Measurements from ENCODE around the gene RTL10. TPM values are rescaled to one million over a fixed set of nuclear protein-coding genes. Genes with fewer than 3 reads are reported as not detected.

Gene RTL10
- polyA plus RNA-seq, 1 donor (not counting 4 experiments of a cell fraction or from before 2014, with no cell fraction given), result 12.9 TPM

DNA sequence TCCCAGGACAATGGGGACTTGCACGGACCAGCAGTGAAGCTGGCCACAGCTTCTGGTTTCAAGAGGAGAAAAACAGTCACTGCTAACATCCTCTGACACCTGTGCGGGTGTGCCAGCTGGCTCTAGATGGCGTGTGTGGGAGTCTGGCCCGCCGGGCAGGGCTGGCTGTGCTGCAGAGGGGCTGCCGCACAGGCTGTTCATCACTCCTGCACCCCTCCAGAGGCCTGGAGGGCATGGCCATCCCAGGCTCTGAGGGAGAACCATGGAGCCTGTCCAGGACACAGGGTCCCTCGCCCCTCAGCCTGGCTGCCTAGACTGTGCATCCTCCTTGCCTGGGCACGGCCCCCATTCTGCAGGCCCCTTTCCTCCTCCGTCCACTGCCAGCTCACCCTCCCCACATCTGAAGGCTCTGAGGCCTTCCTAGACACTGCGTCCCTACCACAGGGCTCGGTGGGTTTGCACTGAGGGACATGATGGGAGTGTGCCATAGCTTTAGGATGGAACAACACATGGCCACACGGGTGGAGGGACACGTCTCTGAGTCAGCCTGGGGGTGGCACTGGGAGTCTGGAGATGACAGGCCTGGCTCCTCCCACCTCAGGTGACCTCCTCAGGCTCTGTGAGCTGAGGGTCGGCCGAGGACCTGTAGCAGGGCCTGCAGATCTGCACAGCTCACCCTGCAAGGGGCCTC, 42.1 kb upstream of the RTL10 start:
- Histone ChIP-seq H2AFZ (ENCODE audit: control insufficient read depth, low read length) (no peak overlapping the region), H3K27me3 (ENCODE audit: control insufficient read depth, extremely low read depth, insufficient read depth, low read length) (no peaks in the 10 kb centered on the region), H3K79me2 (ENCODE audit: control insufficient read depth, insufficient read depth, low read length) (no peaks in the 10 kb centered on the region), H3K4me2 (ENCODE audit: control insufficient read depth, extremely low read depth, insufficient read depth, low read depth, low read length) (no peak overlapping the region), H3K9me1 (ENCODE audit: control insufficient read depth, extremely low read depth, insufficient read depth, low read length) (no peaks in the 10 kb centered on the region), H3K9ac (ENCODE audit: control insufficient read depth, extremely low read depth, insufficient read depth, low read length) (no peak overlapping the region), H4K20me1 (ENCODE audit: control insufficient read depth, extremely low read depth, insufficient read depth, low read length) (no peaks in the 10 kb centered on the region), H3K9me3 (ENCODE audit: control insufficient read depth, low read depth, low read length) (no peaks in the 10 kb centered on the region), H3K4me1 (ENCODE audit: control insufficient read depth, extremely low read depth, insufficient read depth, low read length) (peaks cover 11% of the 10 kb centered on the region), H3K36me3 (ENCODE audit: control insufficient read depth in 2 of 2, extremely low read depth in 1 of 2, insufficient read depth in 2 of 2, low read length in 2 of 2) (peaks cover 0 to 1% of the 10 kb centered on the region in 2 experiments), H3K4me3 (ENCODE audit: control insufficient read depth in 2 of 3, extremely low read depth in 1 of 3, insufficient read depth in 2 of 3, low read depth in 1 of 3, low read length in 3 of 3) (no peak overlapping the region), H3K27ac (ENCODE audit: control insufficient read depth, insufficient read depth, low read length) (no peak overlapping the region)
- dilution Hi-C loops (cut with MboI; ENCODE audit: extremely low pct_ligation_motif_present, low sequenced_read_pairs), result no loop called here
- no peak for DNase-seq (ENCODE audit: low read depth, low spot score)
- TF ChIP-seq, protein P1, sequence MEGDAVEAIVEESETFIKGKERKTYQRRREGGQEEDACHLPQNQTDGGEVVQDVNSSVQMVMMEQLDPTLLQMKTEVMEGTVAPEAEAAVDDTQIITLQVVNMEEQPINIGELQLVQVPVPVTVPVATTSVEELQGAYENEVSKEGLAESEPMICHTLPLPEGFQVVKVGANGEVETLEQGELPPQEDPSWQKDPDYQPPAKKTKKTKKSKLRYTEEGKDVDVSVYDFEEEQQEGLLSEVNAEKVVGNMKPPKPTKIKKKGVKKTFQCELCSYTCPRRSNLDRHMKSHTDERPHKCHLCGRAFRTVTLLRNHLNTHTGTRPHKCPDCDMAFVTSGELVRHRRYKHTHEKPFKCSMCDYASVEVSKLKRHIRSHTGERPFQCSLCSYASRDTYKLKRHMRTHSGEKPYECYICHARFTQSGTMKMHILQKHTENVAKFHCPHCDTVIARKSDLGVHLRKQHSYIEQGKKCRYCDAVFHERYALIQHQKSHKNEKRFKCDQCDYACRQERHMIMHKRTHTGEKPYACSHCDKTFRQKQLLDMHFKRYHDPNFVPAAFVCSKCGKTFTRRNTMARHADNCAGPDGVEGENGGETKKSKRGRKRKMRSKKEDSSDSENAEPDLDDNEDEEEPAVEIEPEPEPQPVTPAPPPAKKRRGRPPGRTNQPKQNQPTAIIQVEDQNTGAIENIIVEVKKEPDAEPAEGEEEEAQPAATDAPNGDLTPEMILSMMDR (optimal IDR thresholded peaks at IDR 0.05 in 1 of 3, IDR thresholded peaks at IDR 0.05 in 1 of 3, conservative IDR thresholded peaks at IDR 0.05 in 1 of 3; ENCODE audit: extremely low read depth in 1 of 3, insufficient read depth in 2 of 3, low read length in 3 of 3), result peak in 1 of 3 experiments; percentile 12
- no peak for TF ChIP-seq EZH2 (IDR thresholded peaks at IDR 0.05; ENCODE audit: low read length)
- FAIRE-seq, result no peak

DNA sequence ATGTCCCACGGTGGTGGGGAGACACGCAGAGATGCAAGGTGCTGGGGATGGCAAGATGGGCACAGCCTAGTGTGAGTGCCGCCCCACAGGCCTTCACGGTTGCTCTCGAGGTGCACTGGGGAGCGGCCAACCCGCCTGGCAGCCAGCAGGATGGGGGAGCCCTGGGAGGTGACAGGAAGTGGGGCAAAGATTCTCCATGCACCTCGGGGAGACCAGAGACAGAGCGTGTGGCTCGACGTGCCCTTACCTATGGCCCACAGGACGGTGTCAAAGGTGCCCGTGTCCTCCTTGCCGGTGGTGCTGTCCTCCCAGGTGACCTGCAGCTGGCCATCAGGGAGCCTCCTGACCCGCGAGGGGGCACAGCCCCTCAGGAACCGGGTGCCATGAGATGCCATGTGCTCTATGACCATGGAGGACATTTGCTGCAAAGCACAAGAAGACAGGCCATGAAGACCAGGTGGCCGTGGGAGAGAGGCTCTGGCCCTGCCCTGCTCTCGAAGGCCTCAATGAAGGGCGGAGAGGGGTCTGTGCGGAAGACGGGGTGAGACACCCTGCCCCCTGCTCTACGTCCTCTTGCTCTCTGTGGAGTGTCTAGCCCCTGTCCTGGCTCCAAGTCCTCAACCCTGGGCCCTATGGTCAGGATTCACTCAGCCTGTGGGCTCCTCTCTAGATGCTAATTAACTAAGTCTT, 40.6 kb upstream of the RTL10 start:
- dilution Hi-C loops (cut with MboI; ENCODE audit: extremely low pct_ligation_motif_present, low sequenced_read_pairs), result no loop called here
- no peaks in the 10 kb centered on the region for H4K20me1 ChIP-seq (ENCODE audit: control insufficient read depth, extremely low read depth, insufficient read depth, low read length)
- DNase-seq (ENCODE audit: low read depth, low spot score) (no peak), FAIRE-seq (no peak)
- H3K27me3 ChIP-seq (ENCODE audit: control insufficient read depth, extremely low read depth, insufficient read depth, low read length), result no peaks in the 10 kb centered on the region
- H3K4me3 ChIP-seq (ENCODE audit: control insufficient read depth in 2 of 3, extremely low read depth in 1 of 3, insufficient read depth in 2 of 3, low read depth in 1 of 3, low read length in 3 of 3), result no peak overlapping the region
- H3K4me2 ChIP-seq (ENCODE audit: control insufficient read depth, extremely low read depth, insufficient read depth, low read depth, low read length), result no peak overlapping the region
- peaks cover 0 to 1% of the 10 kb centered on the region in 2 experiments for H3K36me3 ChIP-seq (ENCODE audit: control insufficient read depth in 2 of 2, extremely low read depth in 1 of 2, insufficient read depth in 2 of 2, low read length in 2 of 2)
- no peak overlapping the region for H3K27ac ChIP-seq (ENCODE audit: control insufficient read depth, insufficient read depth, low read length)
- TF ChIP-seq, protein P1 (optimal IDR thresholded peaks at IDR 0.05 in 1 of 3, IDR thresholded peaks at IDR 0.05 in 1 of 3, conservative IDR thresholded peaks at IDR 0.05 in 1 of 3; ENCODE audit: extremely low read depth in 1 of 3, insufficient read depth in 2 of 3, low read length in 3 of 3), result no peak
- no peak for TF ChIP-seq EZH2 (IDR thresholded peaks at IDR 0.05; ENCODE audit: low read length)
- H2AFZ ChIP-seq (ENCODE audit: control insufficient read depth, low read length), result no peak overlapping the region
- peaks cover 25% of the 10 kb centered on the region for H3K4me1 ChIP-seq (ENCODE audit: control insufficient read depth, extremely low read depth, insufficient read depth, low read length)
- no peaks in the 10 kb centered on the region for H3K79me2 ChIP-seq (ENCODE audit: control insufficient read depth, insufficient read depth, low read length)
- no peaks in the 10 kb centered on the region for H3K9me3 ChIP-seq (ENCODE audit: control insufficient read depth, low read depth, low read length)
- H3K9ac ChIP-seq (ENCODE audit: control insufficient read depth, extremely low read depth, insufficient read depth, low read length), result no peak overlapping the region
- no peaks in the 10 kb centered on the region for H3K9me1 ChIP-seq (ENCODE audit: control insufficient read depth, extremely low read depth, insufficient read depth, low read length)
